LNCaP clone FGC (cell line): ENCODE data around the gene TMEM205.

Experiments used
- DNase-seq: peaks from one replicate; pipeline ENCODE4 v3.0.0-alpha.2; 2011; ENCODE audit warnings: low read depth
- H3K4me3 ChIP-seq: 2 replicates; pipeline ENCODE4 v1.5.1; 2011; ENCODE audit warnings: mild to moderate bottlenecking, low read depth, low read length, control low read depth
- CTCF ChIP-seq: IDR thresholded peaks from 2 replicates; pipeline ENCODE4 v1.5.1; 2012; ENCODE audit warnings: mild to moderate bottlenecking; ENCODE audit not compliant: control insufficient read depth, insufficient read depth; ENCODE audit errors: extremely low read depth

Gene TMEM205

GRCh38 chr19:11295180-11295579 is 50.9 kb downstream of the TMEM205 start:
- no peak for DNase-seq
- H3K4me3 ChIP-seq = no peak overlapping the region
- no peak for TF ChIP-seq CTCF

GRCh38 chr19:11293433-11294389 is 52.4 kb downstream of the TMEM205 start:
- DNase-seq = peak; percentile 79
- peak; percentile 98 for TF ChIP-seq CTCF
- peak overlapping the region; percentile 32 for H3K4me3 ChIP-seq
